ENCODE results near the gene CGAS.

- TF ChIP-seq CTCF (conservative IDR thresholded peaks at IDR 0.05 in 1 of 2, IDR thresholded peaks at IDR 0.05 in 1 of 2; ENCODE audit: extremely low read depth in 1 of 2, insufficient read depth in 1 of 2, low read depth in 1 of 2, low read length in 2 of 2) (no peak), EZH2 (IDR thresholded peaks at IDR 0.05; ENCODE audit: borderline replicate concordance, low read length) (no peak)
These were observed 632 bp downstream of the CGAS start for GRCh38 chr6:73451223-73452106.
